Osteocyte (in vitro differentiated cells): ENCODE measurements around the gene MLC1. TPM values are rescaled to one million over a fixed set of nuclear protein-coding genes. Genes with fewer than 3 reads are reported as not detected.

Source experiments
- DNase-seq: peaks from one replicate; pipeline ENCODE4 v3.0.0; 2021; ENCODE audit warnings: mixed read lengths; ENCODE audit not compliant: unreplicated experiment; ENCODE audit errors: extremely low spot score
- H3K27ac Mint-ChIP-seq: one replicate; pipeline ENCODE4 v1.8.0; 2021; ENCODE audit warnings: mild to moderate bottlenecking, mixed read lengths; ENCODE audit not compliant: unreplicated experiment
- H3K27me3 Mint-ChIP-seq: one replicate; pipeline ENCODE4 v1.8.0; 2021; ENCODE audit warnings: mixed read lengths; ENCODE audit not compliant: unreplicated experiment
- H3K36me3 Mint-ChIP-seq: one replicate; pipeline ENCODE4 v1.8.0; 2021; ENCODE audit warnings: mixed read lengths; ENCODE audit not compliant: unreplicated experiment
- H3K4me1 Mint-ChIP-seq: one replicate; pipeline ENCODE4 v1.8.0; 2021; ENCODE audit warnings: mixed read lengths; ENCODE audit not compliant: unreplicated experiment
- H3K4me3 Mint-ChIP-seq: one replicate; pipeline ENCODE4 v1.8.0; 2021; ENCODE audit warnings: mild to moderate bottlenecking, moderate library complexity, mixed read lengths; ENCODE audit not compliant: unreplicated experiment
- H3K9me3 Mint-ChIP-seq: one replicate; pipeline ENCODE4 v1.8.0; 2021; ENCODE audit warnings: mixed read lengths; ENCODE audit not compliant: unreplicated experiment
- CTCF ChIP-seq: fragments of 200-600 bp; sonication (generic); IDR thresholded peaks from 2 replicates; pipeline ENCODE4 v1.5.0; 2021; ENCODE audit warnings: antibody characterized with exemption, mild to moderate bottlenecking, moderate library complexity
- total RNA-seq: library from RNA; stranded (reverse); gene quantifications from 2 replicates; pipeline ENCODE4 v1.2.1, GENCODE V29; 2021

Gene MLC1
- total RNA-seq, 1 donor from 2014 or later = not detected

DNA sequence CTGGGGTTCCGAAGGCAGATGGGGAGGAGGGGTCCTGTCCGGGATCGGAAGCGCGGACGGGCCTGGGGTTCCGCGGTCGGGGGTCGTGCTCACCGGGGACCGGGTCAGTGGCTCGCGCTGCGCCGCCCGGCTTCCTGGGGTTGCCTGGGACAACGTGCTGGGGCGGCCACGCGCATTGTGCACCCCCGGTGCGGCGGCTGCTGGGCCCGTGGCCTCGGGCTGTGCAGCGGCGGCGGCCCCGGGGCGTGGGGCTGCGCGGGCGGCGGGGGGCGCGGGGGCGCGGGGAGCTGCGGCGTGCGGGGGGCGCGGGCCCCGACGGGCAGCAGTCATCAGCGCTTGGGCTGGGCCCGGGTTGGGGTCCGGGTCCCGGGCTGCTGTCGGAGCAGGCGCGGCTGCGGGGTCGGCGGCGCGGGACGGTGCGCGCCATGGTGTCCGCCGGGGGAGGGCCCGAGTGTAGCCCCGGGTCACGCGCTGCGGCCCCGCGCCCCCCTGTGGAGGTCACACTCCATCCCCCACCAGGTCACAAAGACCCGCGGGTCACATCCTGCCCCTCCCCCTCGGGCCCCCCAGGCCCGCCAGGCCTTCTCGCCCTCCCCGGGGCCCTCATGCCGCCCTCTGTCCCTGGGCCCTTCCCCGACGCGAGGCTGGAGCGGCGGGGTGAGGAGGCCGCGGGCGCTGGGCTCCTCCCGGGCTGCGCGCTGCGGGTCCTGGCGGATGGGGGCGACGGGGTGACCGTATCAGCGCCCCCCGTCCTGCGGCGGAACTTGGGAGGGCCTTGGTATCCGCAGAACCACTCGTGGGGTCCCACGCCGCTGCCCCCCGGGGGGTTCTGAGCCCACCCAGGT lies 26.9 kb downstream of the MLC1 start, which contains the start of gene TTLL8:
TTLL8 (minus strand) TSS at position 238 of the 845 bp plus-strand sequence.
- H3K4me1 Mint-ChIP-seq = peaks cover 18% of the 10 kb centered on the region
- H3K27ac Mint-ChIP-seq = peak within 1 kb of the TSS; percentile 21
- peaks cover 2% of the 10 kb centered on the region for H3K27me3 Mint-ChIP-seq
- H3K36me3 Mint-ChIP-seq = no peaks in the 10 kb centered on the region
- H3K4me3 Mint-ChIP-seq = peak within 1 kb of the TSS; percentile 50
- no peaks in the 10 kb centered on the region for H3K9me3 Mint-ChIP-seq
- DNase-seq = no peak
- no peak for TF ChIP-seq CTCF

DNA sequence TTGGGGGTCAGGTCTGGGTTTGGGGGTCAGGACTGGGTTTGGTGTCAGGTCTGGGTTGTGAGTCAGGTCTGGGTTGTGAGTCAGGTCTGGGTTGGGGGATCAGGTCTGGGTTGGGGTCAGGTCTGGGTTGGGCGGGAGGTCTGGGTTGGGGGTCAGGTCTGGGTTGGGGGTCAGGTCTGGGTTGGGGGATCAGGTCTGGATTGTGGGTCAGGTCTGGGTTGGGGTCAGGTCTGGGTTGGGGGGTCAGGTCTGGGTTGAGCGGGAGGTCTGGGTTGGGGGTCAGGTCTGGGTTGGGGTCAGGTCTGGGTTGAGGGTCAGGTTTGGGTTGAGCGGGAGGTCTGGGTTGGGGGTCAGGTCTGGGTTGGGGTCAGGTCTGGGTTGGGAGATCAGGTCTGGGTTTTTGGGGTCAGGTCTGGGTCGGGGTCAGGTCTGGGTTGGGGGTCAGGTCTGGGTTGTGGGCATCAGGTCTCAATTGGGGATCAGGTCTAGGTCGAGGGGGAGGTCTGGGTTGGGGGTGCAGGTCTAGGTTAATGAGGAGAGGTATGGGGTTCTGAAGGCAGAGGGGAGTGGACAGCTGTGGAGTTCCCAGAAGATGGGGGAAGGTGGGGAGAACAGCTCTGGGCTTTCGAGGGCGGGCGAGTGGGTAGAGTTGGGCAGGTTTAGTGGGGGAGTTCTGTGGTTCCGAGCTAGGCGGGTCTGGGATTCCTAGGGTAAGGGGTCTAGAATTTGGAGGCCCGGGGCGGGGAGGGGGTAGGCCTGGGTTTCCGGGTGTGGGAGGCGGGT lies 27.8 kb downstream of the MLC1 start:
- DNase-seq = no peak
- H3K27me3 Mint-ChIP-seq = peaks cover 2% of the 10 kb centered on the region
- no peak for TF ChIP-seq CTCF
- no peak overlapping the region for H3K4me3 Mint-ChIP-seq
- H3K4me1 Mint-ChIP-seq = peaks cover 18% of the 10 kb centered on the region
- H3K27ac Mint-ChIP-seq = no peak overlapping the region
- no peaks in the 10 kb centered on the region for H3K9me3 Mint-ChIP-seq
- no peaks in the 10 kb centered on the region for H3K36me3 Mint-ChIP-seq

DNA sequence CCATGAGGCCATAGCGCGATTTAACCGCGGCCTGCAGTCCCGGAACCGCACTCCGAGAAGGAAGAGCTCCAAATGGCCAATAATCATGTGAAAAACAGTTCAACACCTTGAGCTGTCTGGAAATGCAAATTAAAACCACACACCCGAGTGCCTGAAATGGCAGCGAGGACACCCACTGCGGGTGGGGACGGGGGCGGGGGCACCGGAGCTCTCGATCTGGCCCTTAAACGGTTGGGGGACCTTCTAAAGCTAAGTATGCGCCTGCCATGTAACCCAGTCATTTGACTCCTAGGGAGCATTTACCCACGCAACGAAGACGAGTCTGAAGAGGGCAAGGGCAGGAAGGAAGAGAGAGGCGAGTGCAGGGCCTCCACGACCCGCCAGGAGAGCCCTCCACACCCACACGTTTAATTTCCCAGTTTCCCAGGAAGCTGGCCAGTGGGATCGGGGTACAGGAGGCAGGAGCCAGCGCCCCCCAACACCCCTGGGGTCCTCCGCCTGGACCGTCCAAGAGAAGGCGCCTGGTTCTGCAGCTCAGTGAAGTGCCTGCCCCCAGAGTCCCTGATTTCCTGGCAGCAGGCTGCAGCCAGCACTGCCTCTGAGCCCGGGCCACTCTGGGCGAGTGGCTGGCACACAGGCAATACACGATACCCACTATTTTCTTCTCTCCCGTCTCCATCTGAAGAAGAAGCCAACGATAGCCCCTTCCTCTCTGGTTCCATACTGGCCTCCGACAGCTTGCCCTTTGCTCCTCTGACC lies 28.8 kb downstream of the MLC1 start:
- H3K36me3 Mint-ChIP-seq = no peaks in the 10 kb centered on the region
- TF ChIP-seq CTCF = no peak
- DNase-seq = no peak
- H3K27me3 Mint-ChIP-seq = peaks cover 6% of the 10 kb centered on the region
- no peak overlapping the region for H3K4me3 Mint-ChIP-seq
- H3K9me3 Mint-ChIP-seq = no peaks in the 10 kb centered on the region
- H3K27ac Mint-ChIP-seq = no peak overlapping the region
- peaks cover 18% of the 10 kb centered on the region for H3K4me1 Mint-ChIP-seq

GRCh38 chr22:50053861-50054260 lies 31.4 kb downstream of the MLC1 start:
- H3K27ac Mint-ChIP-seq = no peak overlapping the region
- no peak for TF ChIP-seq CTCF
- H3K27me3 Mint-ChIP-seq = peaks cover 15% of the 10 kb centered on the region
- H3K9me3 Mint-ChIP-seq = no peaks in the 10 kb centered on the region
- H3K36me3 Mint-ChIP-seq = no peaks in the 10 kb centered on the region
- peaks cover 7% of the 10 kb centered on the region for H3K4me1 Mint-ChIP-seq
- no peak for DNase-seq
- H3K4me3 Mint-ChIP-seq = no peak overlapping the region
